ENCODE data around the gene NRL.

GRCh38 chr14:24059841-24060388 is 54.8 kb downstream of the NRL start:
- TF ChIP-seq POLR2A (IDR thresholded peaks at IDR 0.05) (no peak), CTCF (IDR thresholded peaks at IDR 0.05) (no peak)
